A673 (cell line): ENCODE data around the gene BRAF.

Experiments used
- CTCF ChIP-seq: fragments of 300-800, 200-600 bp; sonication (generic); conservative IDR thresholded peaks from 2 replicates; pipeline ENCODE4 v1.5.1; 2017; ENCODE audit warnings: low read depth, mild to moderate bottlenecking, antibody characterized with exemption, low read length, moderate library complexity, mixed read lengths
- EZH2 ChIP-seq: fragments of 200-600 bp; sonication (generic); IDR thresholded peaks from 2 replicates; pipeline ENCODE4 v1.6.1; 2017; ENCODE audit warnings: borderline replicate concordance, low read depth, mild to moderate bottlenecking, mixed read lengths, antibody characterized with exemption, low read length; ENCODE audit not compliant: poor library complexity, severe bottlenecking

- TF ChIP-seq CTCF = no peak
- TF ChIP-seq EZH2 = no peak
These were observed 16.2 kb upstream of the BRAF start for GRCh38 chr7:140940898-140941297.
